Spleen (tissue), 11 donors: ENCODE results near the gene C4orf46. TPM values are rescaled to one million over a fixed set of nuclear protein-coding genes. Genes with fewer than 3 reads are reported as not detected.
"Not testable (repeated sequence)": the region's sequence is repeated elsewhere in the genome, so short reads cannot be mapped to it uniquely, and the experiment has no call there.

Experiments used
- DNase-seq: peaks from one replicate; pipeline ENCODE4 v3.0.0-alpha.2; 2020
- H3K27ac ChIP-seq, 8 donors: fragments of 200-600 bp; sonication (generic) in 7 of 8; 1 replicate in 4 of 8; 2 replicates in 4 of 8; pipeline versions ENCODE4 v1.5.0 to v1.8.0; 2016 to 2021; ENCODE audit warnings: inconsistent platforms in 4 of 8, mild to moderate bottlenecking in 4 of 8, moderate library complexity in 1 of 8
- H3K27me3 ChIP-seq, 7 donors: fragments of 200-600 bp; sonication (generic) in 6 of 7; replicated peaks in 1 of 7; 1 replicate in 4 of 7; 2 replicates in 3 of 7; pipeline versions ENCODE4 v1.5.0 to v1.8.0; 2016 to 2021; ENCODE audit warnings: inconsistent platforms in 3 of 7, mild to moderate bottlenecking in 1 of 7
- H3K36me3 ChIP-seq, 6 donors: fragments of 200-600 bp; sonication (generic) in 5 of 6; 1 replicate in 4 of 6; 2 replicates in 2 of 6; pipeline versions ENCODE4 v1.5.0 to v1.8.0; 2016 to 2021; ENCODE audit warnings: inconsistent platforms in 2 of 6
- H3K4me1 ChIP-seq, 6 donors: fragments of 200-600 bp; sonication (generic) in 5 of 6; 1 replicate in 3 of 6; 2 replicates in 3 of 6; pipeline versions ENCODE4 v1.5.0 to v1.8.0; 2016 to 2021; ENCODE audit warnings: inconsistent platforms in 3 of 6
- H3K4me3 ChIP-seq, 8 donors: fragments of 200-600 bp; sonication (generic) in 7 of 8; 1 replicate in 4 of 8; 2 replicates in 4 of 8; pipeline versions ENCODE4 v1.5.0 to v1.8.0; 2016 to 2021; ENCODE audit warnings: inconsistent platforms in 4 of 8, mild to moderate bottlenecking in 4 of 8, moderate library complexity in 2 of 8
- H3K9me3 ChIP-seq, 8 donors: fragments of 200-600 bp; sonication (generic) in 7 of 8; 1 replicate in 4 of 8; 2 replicates in 4 of 8; pipeline versions ENCODE4 v1.5.0 to v1.8.0; 2016 to 2021; ENCODE audit warnings: inconsistent platforms in 4 of 8
- CTCF ChIP-seq, 11 experiments: fragments of 200-600 bp in 7 of 11; fragments of 450-650 bp in 4 of 11; sonication (generic) in 4 of 11; IDR thresholded peaks in 8 of 11; conservative IDR thresholded peaks in 3 of 11; 1 replicate in 7 of 11; 2 replicates in 4 of 11; pipeline versions ENCODE4 v1.4.0 to v1.8.0; 2016 to 2021; ENCODE audit warnings: antibody characterized with exemption in 11 of 11, inconsistent platforms in 4 of 11, mild to moderate bottlenecking in 1 of 11
- POLR2A ChIP-seq, 3 donors: fragments of 450-650 bp; IDR thresholded peaks; one replicate each; pipeline ENCODE4 v1.5.1; 2017; ENCODE audit warnings: antibody characterized with exemption in 3 of 3, mild to moderate bottlenecking in 1 of 3
- POLR2AphosphoS5 ChIP-seq, 3 donors: sonication (generic); formaldehyde crosslinking; IDR thresholded peaks; one replicate each; pipeline ENCODE4 v1.5.1; 2017; ENCODE audit warnings: antibody characterized with exemption in 3 of 3
- WGBS, 5 donors: extraction: QIAGEN DNeasy Blood & Tissue Kit in 3 of 5; methylation state at CpG; one replicate each; pipeline versions ENCODE4 v1.1.5 to v1.1.7; 2013 to 2018; 5-methylcytosine and 5-hydroxymethylcytosine counted together
- intact Hi-C: fragments of 100-400 bp; cut with DNase I; formaldehyde crosslinking; loops from one replicate; pipeline ENCODE4 v1.15.0; 2023; ENCODE audit warnings: low total_unique reads
- polyA plus RNA-seq, 3 donors: library from polyadenylated mRNA; stranded (reverse); fragments of 200-250 nt; gene quantifications; one replicate each; pipeline ENCODE4 v1.2.1, GENCODE V29; 2013
- total RNA-seq, 7 donors: library from RNA; depleted of rRNA in 3 of 7; stranded (reverse); fragments of >200 nt in 3 of 7; fragmentation: NEBNext Ultra II Directional in 4 of 7; extraction: Animal tissue kit (Norgen Biotek cat#: 25700) in 4 of 7; gene quantifications; one replicate each; pipeline versions ENCODE4 v1.1.0 to v1.2.1, GENCODE V29; 2016 to 2021
- donor health status: healthy with polysubstance abuse.
- donor health status: DM: no; HTN: no; CAD: no; lungs with moderate emphysema.
- donor health status: DM: no; HTN: no; CAD: no.
- donor health status: Bipolar disorder and iron deficiency.
- donor health status: healthy.
- donor health status: DM: no; HTN: no; CAD: no.
- donor health status: DM: yes; HTN: yes; CAD: no.

The C4orf46 gene
- total and polyA plus RNA-seq, 10 donors, result 1.9 to 7.4 (median 3.5) TPM

GRCh38 chr4:158667651-158668198 is 4.0 kb downstream of the C4orf46 start:
- no peak overlapping the region for H3K27ac ChIP-seq
- WGBS, 5 donors, result 73 to 86% (median 78%) methylated on average over 3 of the region's 3 CpGs
- H3K36me3 ChIP-seq, result no peaks in the 10 kb centered on the region
- H3K4me3 ChIP-seq, result no peak overlapping the region
- peak in 8 of 11 experiments; percentile 5 to 52 (median 40) for TF ChIP-seq CTCF (IDR thresholded peaks at IDR 0.05 in 8 of 11, conservative IDR thresholded peaks at IDR 0.05 in 3 of 11)
- TF ChIP-seq POLR2AphosphoS5 (IDR thresholded peaks at IDR 0.05), result no peak
- H3K9me3 ChIP-seq, result no peaks in the 10 kb centered on the region
- no peak for DNase-seq
- intact Hi-C loops, result no loop called here
- peaks cover 1 to 40% (median 14%) of the 10 kb centered on the region in 6 donors for H3K4me1 ChIP-seq
- no peaks in the 10 kb centered on the region for H3K27me3 ChIP-seq

GRCh38 chr4:158666892-158667291 is 4.8 kb downstream of the C4orf46 start:
- H3K4me3 ChIP-seq, result no peak overlapping the region
- no peaks in the 10 kb centered on the region for H3K9me3 ChIP-seq
- no peaks in the 10 kb centered on the region for H3K36me3 ChIP-seq
- no peak for DNase-seq
- 90 to 97% (median 93%) methylated on average over 2 of the region's 2 CpGs for WGBS, 5 donors
- H3K27ac ChIP-seq, result no peak overlapping the region
- H3K27me3 ChIP-seq, result no peaks in the 10 kb centered on the region
- intact Hi-C loops, result no loop called here
- TF ChIP-seq POLR2AphosphoS5 (IDR thresholded peaks at IDR 0.05) (no peak), CTCF (IDR thresholded peaks at IDR 0.05 in 8 of 11, conservative IDR thresholded peaks at IDR 0.05 in 3 of 11) (no peak), POLR2A (IDR thresholded peaks at IDR 0.05) (no peak)
- H3K4me1 ChIP-seq, result peaks cover 0 to 36% (median 12%) of the 10 kb centered on the region in 6 donors

GRCh38 chr4:158664806-158665205 is 6.9 kb downstream of the C4orf46 start:
- no peaks in the 10 kb centered on the region for H3K9me3 ChIP-seq
- peaks cover 0 to 20% (median 0%) of the 10 kb centered on the region in 6 donors for H3K4me1 ChIP-seq
- H3K27ac ChIP-seq, result peak overlapping the region in 1 of 8 donors; percentile 17
- intact Hi-C loops, result no loop called here
- H3K27me3 ChIP-seq, result no peaks in the 10 kb centered on the region
- DNase-seq, result no peak
- 97 to 99% (median 98%) methylated on average over 12 to 18 of the region's 18 CpGs for WGBS, 5 donors
- H3K4me3 ChIP-seq, result no peak overlapping the region
- TF ChIP-seq POLR2AphosphoS5 (IDR thresholded peaks at IDR 0.05), result no peak
- no peak for TF ChIP-seq POLR2A (IDR thresholded peaks at IDR 0.05)
- TF ChIP-seq CTCF (IDR thresholded peaks at IDR 0.05 in 8 of 11, conservative IDR thresholded peaks at IDR 0.05 in 3 of 11), result no peak
- H3K36me3 ChIP-seq, result no peaks in the 10 kb centered on the region

- intact Hi-C loops, H3K27me3 ChIP-seq, H3K4me3 ChIP-seq, DNase-seq, H3K9me3 ChIP-seq, H3K36me3 ChIP-seq: not testable (repeated sequence)
- WGBS, 5 donors, result 47 to 69% (median 62%) methylated on average over 8 of the region's 8 CpGs
- Histone ChIP-seq H3K4me1 (peaks cover 0 to 20% (median 0%) of the 10 kb centered on the region in 6 donors), H3K27ac (peak overlapping the region in 2 of 8 donors; percentile 16 to 17)
Observed at GRCh38 chr4:158663707-158664625, 7.7 kb downstream of the C4orf46 start.

GRCh38 chr4:158663255-158663654 is 8.4 kb downstream of the C4orf46 start:
- H3K9me3 ChIP-seq, H3K36me3 ChIP-seq, DNase-seq, H3K27me3 ChIP-seq, intact Hi-C loops, H3K4me3 ChIP-seq: not testable (repeated sequence)
- H3K4me1 ChIP-seq, result peaks cover 0 to 20% (median 0%) of the 10 kb centered on the region in 6 donors
- 14 to 38% (median 21%) methylated on average over 4 of the region's 4 CpGs for WGBS, 5 donors
- H3K27ac ChIP-seq, result peak overlapping the region in 2 of 8 donors; percentile 16 to 17
